ENCODE data around the gene PLD2. TPM values are rescaled to one million over a fixed set of nuclear protein-coding genes. Genes with fewer than 3 reads are reported as not detected.
A peak's percentile ranks its signal among the peaks of the same experiment; 100 is the strongest.

Gene PLD2
- total RNA-seq, 1 donor from 2014 or later = 20.0 TPM

- peaks cover 11% of the 10 kb centered on the region for H3K36me3 ChIP-seq (ENCODE audit: control insufficient read depth, insufficient read depth, low read length)
- H3K27me3 ChIP-seq (ENCODE audit: control insufficient read depth, insufficient read depth, low read length) = no peaks in the 10 kb centered on the region
- FAIRE-seq (no peak), DNase-seq (ENCODE audit: low read depth) (no peak)
- no peak for TF ChIP-seq CTCF (IDR thresholded peaks at IDR 0.05; ENCODE audit: insufficient read depth, low read length, severe bottlenecking)
- no peak overlapping the region for H3K4me3 ChIP-seq (ENCODE audit: low read depth, low read length)
These were observed 11.8 kb upstream of the PLD2 start for GRCh38 chr17:4795168-4795567.

DNA sequence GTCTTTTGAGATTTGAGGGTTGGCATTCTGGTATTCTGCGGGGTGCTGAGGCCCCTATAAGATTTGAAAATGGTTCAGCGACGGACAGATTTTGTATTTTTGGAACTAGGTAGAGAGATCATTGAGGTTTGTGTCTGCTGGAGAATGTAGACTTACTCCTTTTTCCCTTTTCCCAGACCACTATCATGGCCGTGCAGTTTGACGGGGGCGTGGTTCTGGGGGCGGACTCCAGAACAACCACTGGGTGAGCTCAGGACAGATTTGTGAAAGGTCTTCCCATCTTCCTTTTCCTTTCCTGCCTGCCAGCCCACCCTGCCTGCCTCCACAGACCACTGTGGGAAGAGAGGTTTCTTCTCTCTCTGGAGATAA lies 10.4 kb upstream of the PLD2 start:
- Histone ChIP-seq H3K36me3 (ENCODE audit: control insufficient read depth, insufficient read depth, low read length) (peaks cover 11% of the 10 kb centered on the region), H3K27me3 (ENCODE audit: control insufficient read depth, insufficient read depth, low read length) (no peaks in the 10 kb centered on the region), H3K4me3 (ENCODE audit: low read depth, low read length) (peak overlapping the region; percentile 81)
- no peak for TF ChIP-seq CTCF (IDR thresholded peaks at IDR 0.05; ENCODE audit: insufficient read depth, low read length, severe bottlenecking)
- DNase-seq (ENCODE audit: low read depth) (no peak), FAIRE-seq (no peak)

GRCh38 chr17:4800462-4801196 lies 6.3 kb upstream of the PLD2 start:
- Histone ChIP-seq H3K36me3 (ENCODE audit: control insufficient read depth, insufficient read depth, low read length) (peaks cover 11% of the 10 kb centered on the region), H3K27me3 (ENCODE audit: control insufficient read depth, insufficient read depth, low read length) (no peaks in the 10 kb centered on the region), H3K4me3 (ENCODE audit: low read depth, low read length) (no peak overlapping the region)
- FAIRE-seq (peak; percentile 83), DNase-seq (ENCODE audit: low read depth) (no peak)
- TF ChIP-seq CTCF (IDR thresholded peaks at IDR 0.05; ENCODE audit: insufficient read depth, low read length, severe bottlenecking) = no peak

DNA sequence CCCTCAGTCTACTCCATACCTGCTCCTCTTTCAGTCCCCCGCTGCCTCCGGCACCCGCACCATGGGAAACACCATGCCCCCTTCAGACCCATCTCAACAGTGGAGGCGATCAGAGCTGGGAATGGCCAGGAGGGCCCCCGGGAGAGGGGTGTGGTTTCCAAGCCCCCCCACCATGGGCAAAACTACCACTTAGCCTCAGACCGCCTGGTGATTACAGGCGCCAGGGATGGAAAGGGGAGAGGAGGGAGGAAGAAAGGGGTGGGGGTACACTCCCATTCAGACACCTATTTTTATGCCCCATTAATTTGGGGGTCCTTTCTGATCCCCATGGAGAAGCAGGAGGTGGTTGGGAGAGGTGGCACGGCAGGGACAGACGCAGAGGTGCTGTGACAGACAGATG lies 4.7 kb upstream of the PLD2 start, which contains the start of gene C17orf114:
C17orf114 (minus strand) TSS at position 101 of the 400 bp plus-strand sequence.
- no peak for TF ChIP-seq CTCF (IDR thresholded peaks at IDR 0.05; ENCODE audit: insufficient read depth, low read length, severe bottlenecking)
- H3K27me3 ChIP-seq (ENCODE audit: control insufficient read depth, insufficient read depth, low read length) = no peaks in the 10 kb centered on the region
- no peak for FAIRE-seq
- DNase-seq (ENCODE audit: low read depth) = no peak
- no peak within 1 kb of the TSS for H3K4me3 ChIP-seq (ENCODE audit: low read depth, low read length)
- H3K36me3 ChIP-seq (ENCODE audit: control insufficient read depth, insufficient read depth, low read length) = peaks cover 10% of the 10 kb centered on the region

GRCh38 chr17:4806456-4806776 lies 536 bp upstream of the PLD2 start:
- no peak for TF ChIP-seq CTCF (IDR thresholded peaks at IDR 0.05; ENCODE audit: insufficient read depth, low read length, severe bottlenecking)
- FAIRE-seq (no peak), DNase-seq (ENCODE audit: low read depth) (no peak)
- Histone ChIP-seq H3K4me3 (ENCODE audit: low read depth, low read length) (peak overlapping the region; percentile 87), H3K36me3 (ENCODE audit: control insufficient read depth, insufficient read depth, low read length) (peaks cover 19% of the 10 kb centered on the region), H3K27me3 (ENCODE audit: control insufficient read depth, insufficient read depth, low read length) (no peaks in the 10 kb centered on the region)

Data from bronchial epithelial cell (primary cell).